ENCODE measurements around the gene NPB. TPM values are rescaled to one million over a fixed set of nuclear protein-coding genes. Genes with fewer than 3 reads are reported as not detected.

The NPB gene
- 1 to 10 TPM in 2 of 6 experiments, under 1 TPM in 2, not detected in 2; 0.12 to 1.5 (median 0.87) TPM for total RNA-seq
- long read RNA-seq, result 0 reads

- intact Hi-C loops (cut with DNase I), result no loop called here
- peaks cover 0 to 49% (median 12%) of the 10 kb centered on the region in 4 donors for H3K36me3 ChIP-seq
- H3K27me3 ChIP-seq, result no peaks in the 10 kb centered on the region
- 2% methylated on average over 11 of the region's 79 CpGs for WGBS (ENCODE audit: insufficient coverage, low coverage, low lambda C conversion rate, missing lambda C conversion rate)
- TF ChIP-seq POLR2A (IDR thresholded peaks at IDR 0.05) (peak; percentile 32), CTCF (IDR thresholded peaks at IDR 0.05) (no peak)
- peak; percentile 45 to 63 (median 50) for ATAC-seq
- H3K27ac ChIP-seq, result no peak within 1 kb of the TSS
- peak; percentile 33 to 64 (median 55) for DNase-seq
- H3K4me1 ChIP-seq, result peaks cover 0 to 21% (median 5%) of the 10 kb centered on the region in 4 donors
- no peaks in the 10 kb centered on the region for H3K9me3 ChIP-seq
- peak within 1 kb of the TSS in 2 of 3 donors; percentile 18 to 24 for H3K4me3 ChIP-seq
Observed at GRCh38 chr17:81902023-81902652, at the start of gene NPB. NPB (plus strand) TSS chr17:81902238; CDS start chr17:81902278, 40 bp downstream.

- peak overlapping the region in 1 of 3 donors; percentile 53 for H3K27ac ChIP-seq
- intact Hi-C loops (cut with DNase I), result no loop called here
- peaks cover 18 to 81% (median 41%) of the 10 kb centered on the region in 4 donors for H3K36me3 ChIP-seq
- peaks cover 0 to 33% (median 17%) of the 10 kb centered on the region in 4 donors for H3K4me1 ChIP-seq
- DNase-seq (peak; percentile 44 to 80 (median 75)), ATAC-seq (peak; percentile 57 to 89 (median 70))
- peak; percentile 31 for TF ChIP-seq POLR2A (IDR thresholded peaks at IDR 0.05)
- peak in 2 of 4 donors; percentile 40 to 57 for TF ChIP-seq CTCF (IDR thresholded peaks at IDR 0.05)
- no peak overlapping the region for H3K4me3 ChIP-seq
- 34% methylated on average over 12 of the region's 29 CpGs for WGBS (ENCODE audit: insufficient coverage, low coverage, low lambda C conversion rate, missing lambda C conversion rate)
- no peaks in the 10 kb centered on the region for H3K9me3 ChIP-seq
- no peaks in the 10 kb centered on the region for H3K27me3 ChIP-seq
Observed at GRCh38 chr17:81854974-81855774, 46.9 kb upstream of the NPB start.

GRCh38 chr17:81858170-81858966 lies 43.7 kb upstream of the NPB start:
- WGBS (ENCODE audit: insufficient coverage, low coverage, low lambda C conversion rate, missing lambda C conversion rate), result 33% methylated on average over 19 of the region's 30 CpGs
- DNase-seq, result peak in 2 of 3 donors; percentile 53 to 63
- Histone ChIP-seq H3K4me3 (peak overlapping the region; percentile 98 to 99 (median 98)), H3K27ac (no peak overlapping the region), H3K4me1 (peaks cover 0 to 49% (median 26%) of the 10 kb centered on the region in 4 donors), H3K9me3 (no peaks in the 10 kb centered on the region), H3K27me3 (no peaks in the 10 kb centered on the region), H3K36me3 (peaks cover 5 to 51% (median 26%) of the 10 kb centered on the region in 4 donors)
- TF ChIP-seq POLR2A (IDR thresholded peaks at IDR 0.05), result no peak
- no peak for TF ChIP-seq CTCF (IDR thresholded peaks at IDR 0.05)
- ATAC-seq, result no peak
- intact Hi-C loops (cut with DNase I), result no loop called here
